PC-9 (cell line): ENCODE data around the gene OR4F15. TPM values are rescaled to one million over a fixed set of nuclear protein-coding genes. Genes with fewer than 3 reads are reported as not detected.

ENCODE experiments used
- BruUV-seq: library from RNA; stranded (reverse); fragments of 400-500 nt; replicated peaks from 2 replicates; lab custom pipeline; 2021; lab: Mats Ljungman, UMichigan
- CTCF ChIA-PET: fragments of 300-600 bp; sonication (Branson Sonifier 250); formaldehyde crosslinking; loops from one replicate; lab custom pipeline; 2022; ENCODE audit warnings: antibody characterized with exemption; lab: Charles Lee
- POLR2A ChIA-PET: fragments of 300-600 bp; sonication (Branson Sonifier 250); formaldehyde crosslinking; loops from one replicate; lab custom pipeline; 2022; ENCODE audit warnings: antibody characterized with exemption; ENCODE audit not compliant: unreplicated experiment; lab: Charles Lee
- DNase-seq, 2 experiments: peaks; one replicate each; pipeline versions ENCODE4 v3.0.0 to v3.0.0-alpha.2; 2015 to 2022; ENCODE audit warnings: mixed read lengths in 1 of 2
- H2AFZ ChIP-seq: fragments of 200-600 bp; sonication (generic); 2 replicates; pipeline ENCODE4 v1.8.1; 2017; ENCODE audit warnings: antibody characterized with exemption
- H3F3A ChIP-seq: fragments of 200-600 bp; sonication (generic); 2 replicates; pipeline ENCODE4 v1.8.1; 2017; ENCODE audit warnings: antibody characterized with exemption, mild to moderate bottlenecking, low read depth; ENCODE audit not compliant: insufficient read depth
- H3K27ac ChIP-seq: fragments of 200-600 bp; sonication (generic); 2 replicates; pipeline ENCODE4 v1.6.1; 2016; ENCODE audit warnings: mixed run types
- H3K27me3 ChIP-seq: fragments of 200-600 bp; sonication (generic); 2 replicates; pipeline ENCODE4 v1.6.1; 2016; ENCODE audit warnings: low read depth, mixed run types; ENCODE audit not compliant: insufficient read depth
- H3K36me3 ChIP-seq: fragments of 200-600 bp; sonication (generic); 2 replicates; pipeline ENCODE4 v1.6.1; 2016; ENCODE audit warnings: low read depth, mixed run types
- H3K4me1 ChIP-seq: fragments of 200-600 bp; sonication (generic); replicated peaks from 2 replicates; pipeline ENCODE4 v1.6.1; 2016; ENCODE audit warnings: mixed run types; ENCODE audit not compliant: insufficient read depth
- H3K4me2 ChIP-seq: fragments of 200-600 bp; sonication (generic); 2 replicates; pipeline ENCODE4 v1.6.1; 2017; ENCODE audit warnings: mixed run types
- H3K4me3 ChIP-seq: fragments of 200-600 bp; sonication (generic); 2 replicates; pipeline ENCODE4 v1.6.1; 2016; ENCODE audit warnings: mixed run types
- H3K79me2 ChIP-seq: fragments of 200-600 bp; sonication (generic); 2 replicates; pipeline ENCODE4 v1.6.1; 2017; ENCODE audit warnings: low read depth, mixed run types
- H3K9me2 ChIP-seq: fragments of 200-600 bp; sonication (generic); 2 replicates; pipeline ENCODE4 v1.8.1; 2017; ENCODE audit warnings: mild to moderate bottlenecking; ENCODE audit not compliant: insufficient read depth
- H3K9me3 ChIP-seq: fragments of 200-600 bp; sonication (generic); 2 replicates; pipeline ENCODE4 v1.8.1; 2016; ENCODE audit warnings: low read depth; ENCODE audit not compliant: insufficient read depth
- H4K20me1 ChIP-seq: fragments of 200-600 bp; sonication (generic); 2 replicates; pipeline ENCODE4 v1.8.1; 2017; ENCODE audit not compliant: insufficient read depth
- CTCF ChIP-seq: fragments of 200-600 bp; sonication (generic); conservative IDR thresholded peaks from 2 replicates; pipeline ENCODE4 v1.6.1; 2017; ENCODE audit warnings: mixed run types, antibody characterized with exemption, mild to moderate bottlenecking, moderate library complexity
- EZH2 ChIP-seq: fragments of 200-600 bp; sonication (generic); IDR thresholded peaks from 2 replicates; pipeline ENCODE4 v1.8.0; 2017; ENCODE audit warnings: antibody characterized with exemption, low read depth
- intact Hi-C: fragments of 100-400 bp; cut with micrococcal nuclease; formaldehyde crosslinking; loops from one replicate; pipeline ENCODE4 v1.10.0; 2022; ENCODE audit not compliant: unreplicated experiment
- total RNA-seq: library from RNA; stranded (reverse); gene quantifications from 2 replicates; pipeline ENCODE4 v1.2.3, GENCODE V29; 2021

Gene OR4F15
- total RNA-seq, 1 experiment from 2014 or later: not detected

GRCh38 chr15:101828774-101829173 lies 16.8 kb downstream of the OR4F15 start:
- Histone ChIP-seq H3K27me3 (peaks cover 71% of the 10 kb centered on the region), H3K79me2 (no peaks in the 10 kb centered on the region), H3K4me2 (no peak overlapping the region), H3K9me3 (no peaks in the 10 kb centered on the region), H2AFZ (no peak overlapping the region), H4K20me1 (no peaks in the 10 kb centered on the region), H3K36me3 (no peaks in the 10 kb centered on the region), H3K9me2 (no peaks in the 10 kb centered on the region), H3K27ac (no peak overlapping the region), H3K4me3 (no peak overlapping the region), H3F3A (no peaks in the 10 kb centered on the region), H3K4me1 (no peaks in the 10 kb centered on the region)
- no peak for DNase-seq
- POLR2A ChIA-PET: no interaction called here
- intact Hi-C loops: no loop called here
- CTCF ChIA-PET: no interaction called here
- BruUV-seq: no TSS peak
- no peak for TF ChIP-seq CTCF
- TF ChIP-seq EZH2: no peak

- H3K36me3 ChIP-seq: no peaks in the 10 kb centered on the region
- no peaks in the 10 kb centered on the region for H3K9me2 ChIP-seq
- H2AFZ ChIP-seq: no peak overlapping the region
- H4K20me1 ChIP-seq: no peaks in the 10 kb centered on the region
- no peak overlapping the region for H3K4me3 ChIP-seq
- no peaks in the 10 kb centered on the region for H3K79me2 ChIP-seq
- no peak overlapping the region for H3K4me2 ChIP-seq
- DNase-seq: no peak
- ChIA-PET CTCF (no interaction called here), POLR2A (no interaction called here)
- BruUV-seq: no TSS peak
- H3K27ac ChIP-seq: no peak overlapping the region
- peaks cover 37% of the 10 kb centered on the region for H3K27me3 ChIP-seq
- no peaks in the 10 kb centered on the region for H3K9me3 ChIP-seq
- H3K4me1 ChIP-seq: no peaks in the 10 kb centered on the region
- no peaks in the 10 kb centered on the region for H3F3A ChIP-seq
- no peak for TF ChIP-seq EZH2
- TF ChIP-seq CTCF: no peak
- intact Hi-C loops: no loop called here
These were observed 29.7 kb downstream of the OR4F15 start for GRCh38 chr15:101841656-101842055.

DNA sequence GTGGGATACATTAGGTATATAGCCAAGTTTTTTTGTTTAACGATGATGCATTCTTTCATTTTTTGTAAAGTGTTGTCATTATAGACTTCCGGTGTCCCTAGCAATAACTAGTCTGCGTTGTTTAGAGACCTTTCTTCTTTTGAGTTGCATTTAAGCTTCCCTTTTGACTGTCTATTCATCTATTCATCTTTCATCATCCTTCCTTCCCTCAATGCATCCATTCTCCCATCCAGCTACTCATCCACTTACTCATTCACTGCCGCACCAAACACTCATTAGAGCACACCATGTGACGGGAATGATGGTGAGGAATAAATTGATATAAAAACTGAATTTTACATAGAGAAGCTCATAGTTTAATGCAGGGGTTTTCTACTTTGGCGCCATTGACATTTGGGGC lies 32.9 kb downstream of the OR4F15 start:
- no peaks in the 10 kb centered on the region for H3K4me1 ChIP-seq
- no peak for DNase-seq
- H4K20me1 ChIP-seq: no peaks in the 10 kb centered on the region
- CTCF ChIA-PET: no interaction called here
- H3F3A ChIP-seq: no peaks in the 10 kb centered on the region
- H3K4me3 ChIP-seq: no peak overlapping the region
- H3K27ac ChIP-seq: no peak overlapping the region
- no peak overlapping the region for H2AFZ ChIP-seq
- no peaks in the 10 kb centered on the region for H3K79me2 ChIP-seq
- intact Hi-C loops: no loop called here
- H3K9me2 ChIP-seq: no peaks in the 10 kb centered on the region
- POLR2A ChIA-PET: no interaction called here
- no peak overlapping the region for H3K4me2 ChIP-seq
- peaks cover 20% of the 10 kb centered on the region; the same call in 1 of the 2 replicates for H3K27me3 ChIP-seq
- H3K9me3 ChIP-seq: no peaks in the 10 kb centered on the region
- TF ChIP-seq CTCF (no peak), EZH2 (no peak)
- no peaks in the 10 kb centered on the region for H3K36me3 ChIP-seq
- BruUV-seq: no TSS peak
